Testis (tissue), 2 donors: ENCODE results near the gene FAM78A.

Source experiments
- CTCF ChIP-seq, 3 experiments: fragments of 450-650 bp in 2 of 3; fragments of 200-600 bp in 1 of 3; sonication (generic) in 1 of 3; IDR thresholded peaks; one replicate each; pipeline ENCODE4 v1.5.1; 2016 to 2019; ENCODE audit warnings: antibody characterized with exemption in 3 of 3, mild to moderate bottlenecking in 2 of 3, moderate library complexity in 1 of 3
- POLR2A ChIP-seq: fragments of 450-650 bp; IDR thresholded peaks from one replicate; pipeline ENCODE4 v1.6.1; 2017; ENCODE audit warnings: antibody characterized with exemption, mild to moderate bottlenecking, moderate library complexity

GRCh38 chr9:131264231-131264630, 12.1 kb downstream of the FAM78A start:
- no peak for TF ChIP-seq CTCF (IDR thresholded peaks at IDR 0.05)
- no peak for TF ChIP-seq POLR2A
